Keratinocyte (primary cell): ENCODE measurements around the gene CCDC175. TPM values are rescaled to one million over a fixed set of nuclear protein-coding genes. Genes with fewer than 3 reads are reported as not detected.

Experiments used
- DNase-seq: peaks from one replicate; pipeline ENCODE4 v3.0.0-alpha.2; 2011; ENCODE audit warnings: low read depth, missing footprints, low spot score
- FAIRE-seq: peaks from 2 replicates; lab custom pipeline; 2011; peaks lifted over from hg19 to GRCh38; lab: Jason Lieb, UNC
- H2AFZ ChIP-seq: 2 replicates; pipeline ENCODE4 v1.6.0; 2012; ENCODE audit warnings: low read length, control low read depth, inconsistent platforms; ENCODE audit not compliant: control insufficient read depth
- H3K27ac ChIP-seq: 2 replicates; pipeline ENCODE4 v1.5.1; 2011; ENCODE audit warnings: low read length; ENCODE audit not compliant: control insufficient read depth, insufficient read depth
- H3K27me3 ChIP-seq: 3 replicates; pipeline ENCODE4 v1.6.0; 2011; ENCODE audit warnings: low read length; ENCODE audit not compliant: control insufficient read depth, insufficient read depth; ENCODE audit errors: extremely low read depth
- H3K36me3 ChIP-seq, 2 experiments: 2 replicates in 1 of 2; 3 replicates in 1 of 2; pipeline ENCODE4 v1.5.1; 2011; ENCODE audit warnings: low read length in 2 of 2, mild to moderate bottlenecking in 1 of 2; ENCODE audit not compliant: control insufficient read depth in 2 of 2, insufficient read depth in 2 of 2; ENCODE audit errors: extremely low read depth in 1 of 2
- H3K4me1 ChIP-seq: 3 replicates; pipeline ENCODE4 v1.5.1; 2011; ENCODE audit warnings: low read length; ENCODE audit not compliant: control insufficient read depth, insufficient read depth; ENCODE audit errors: extremely low read depth
- H3K4me2 ChIP-seq: 3 replicates; pipeline ENCODE4 v1.6.0; 2011; ENCODE audit warnings: low read depth, low read length; ENCODE audit not compliant: control insufficient read depth, insufficient read depth; ENCODE audit errors: extremely low read depth
- H3K4me3 ChIP-seq, 3 experiments: fragments of 200-600 bp in 1 of 3; sonication (generic) in 1 of 3; 2 replicates in 2 of 3; 3 replicates in 1 of 3; pipeline ENCODE4 v1.5.1; 2011 to 2016; ENCODE audit warnings: low read length in 3 of 3, mild to moderate bottlenecking in 3 of 3, control low read depth in 2 of 3, inconsistent platforms in 1 of 3, low read depth in 1 of 3, mixed read lengths in 1 of 3, mixed run types in 1 of 3, moderate library complexity in 1 of 3; ENCODE audit not compliant: control insufficient read depth in 2 of 3, insufficient read depth in 2 of 3; ENCODE audit errors: extremely low read depth in 1 of 3
- H3K79me2 ChIP-seq: 2 replicates; pipeline ENCODE4 v1.6.0; 2012; ENCODE audit warnings: low read length; ENCODE audit not compliant: control insufficient read depth, insufficient read depth
- H3K9ac ChIP-seq: 3 replicates; pipeline ENCODE4 v1.6.0; 2011; ENCODE audit warnings: low read length; ENCODE audit not compliant: control insufficient read depth, insufficient read depth; ENCODE audit errors: extremely low read depth
- H3K9me1 ChIP-seq: 3 replicates; pipeline ENCODE4 v1.6.0; 2011; ENCODE audit warnings: low read length; ENCODE audit not compliant: control insufficient read depth, insufficient read depth; ENCODE audit errors: extremely low read depth
- H3K9me3 ChIP-seq: 2 replicates; pipeline ENCODE4 v1.5.1; 2012; ENCODE audit warnings: low read depth, low read length; ENCODE audit not compliant: control insufficient read depth
- H4K20me1 ChIP-seq: 3 replicates; pipeline ENCODE4 v1.6.0; 2011; ENCODE audit warnings: low read length; ENCODE audit not compliant: control insufficient read depth, insufficient read depth; ENCODE audit errors: extremely low read depth
- CTCF ChIP-seq, 3 experiments: IDR thresholded peaks in 1 of 3; conservative IDR thresholded peaks in 1 of 3; optimal IDR thresholded peaks in 1 of 3; 2 replicates in 2 of 3; 3 replicates in 1 of 3; pipeline versions ENCODE3 to v1.5.1; 2011; ENCODE audit warnings: low read length in 3 of 3, mild to moderate bottlenecking in 3 of 3, moderate library complexity in 2 of 3, control low read depth in 1 of 3, inconsistent platforms in 1 of 3; ENCODE audit not compliant: insufficient read depth in 2 of 3; ENCODE audit errors: extremely low read depth in 1 of 3
- EZH2 ChIP-seq: IDR thresholded peaks from one replicate; pipeline ENCODE4 v1.6.1; 2012; ENCODE audit warnings: inconsistent platforms, mild to moderate bottlenecking, low read length, moderate library complexity
- dilution Hi-C: fragments of 300-500 bp; cut with MboI; formaldehyde crosslinking; loops from one replicate; pipeline ENCODE4 v1.7.0; 2020; ENCODE audit warnings: low sequenced_read_pairs; ENCODE audit not compliant: extremely low pct_ligation_motif_present
- polyA plus RNA-seq, 5 experiments: library from polyadenylated mRNA; depleted of rRNA in 3 of 5; stranded (reverse) in 3 of 5; stranded (forward) in 1 of 5; unstranded in 1 of 5; fragments of >200 nt; gene quantifications; 1 replicate in 1 of 5; 2 replicates in 3 of 5; 3 replicates in 1 of 5; pipeline versions ENCODE4 v1.2.1 to v1.2.3, GENCODE V29; 2011 to 2012; ENCODE audit warnings: missing spikeins in 2 of 5, low read depth in 1 of 5, low replicate concordance in 1 of 5

Gene CCDC175
- polyA plus RNA-seq, 1 donor (not counting 4 experiments of a cell fraction or from before 2014, with no cell fraction given): not detected

GRCh38 chr14:59507752-59508103 is 68.9 kb downstream of the CCDC175 start:
- no peak overlapping the region for H3K27ac ChIP-seq
- no peak overlapping the region for H3K9ac ChIP-seq
- no peaks in the 10 kb centered on the region for H3K27me3 ChIP-seq
- H4K20me1 ChIP-seq: no peaks in the 10 kb centered on the region
- H3K4me3 ChIP-seq: no peak overlapping the region
- TF ChIP-seq EZH2 (no peak), CTCF (optimal IDR thresholded peaks at IDR 0.05 in 1 of 3, IDR thresholded peaks at IDR 0.05 in 1 of 3, conservative IDR thresholded peaks at IDR 0.05 in 1 of 3; ENCODE audit: extremely low read depth in 1 of 3, insufficient read depth in 2 of 3, low read length in 3 of 3) (no peak)
- no peaks in the 10 kb centered on the region for H3K9me3 ChIP-seq
- H3K4me2 ChIP-seq: no peak overlapping the region
- no peaks in the 10 kb centered on the region for H3K4me1 ChIP-seq
- FAIRE-seq (no peak), DNase-seq (no peak)
- H3K9me1 ChIP-seq: no peaks in the 10 kb centered on the region
- no peak overlapping the region for H2AFZ ChIP-seq
- peaks cover 0 to 1% of the 10 kb centered on the region in 2 experiments for H3K36me3 ChIP-seq
- no peaks in the 10 kb centered on the region for H3K79me2 ChIP-seq
- dilution Hi-C loops: no loop called here

- no peaks in the 10 kb centered on the region for H3K27me3 ChIP-seq
- H3K27ac ChIP-seq: no peak overlapping the region
- H3K36me3 ChIP-seq: peaks cover 0 to 1% of the 10 kb centered on the region in 2 experiments
- H3K4me1 ChIP-seq: no peaks in the 10 kb centered on the region
- no peaks in the 10 kb centered on the region for H3K9me1 ChIP-seq
- TF ChIP-seq CTCF (optimal IDR thresholded peaks at IDR 0.05 in 1 of 3, IDR thresholded peaks at IDR 0.05 in 1 of 3, conservative IDR thresholded peaks at IDR 0.05 in 1 of 3; ENCODE audit: extremely low read depth in 1 of 3, insufficient read depth in 2 of 3, low read length in 3 of 3): peak; percentile 87 to 99 (median 97)
- no peak for TF ChIP-seq EZH2
- H2AFZ ChIP-seq: no peak overlapping the region
- FAIRE-seq (peak; percentile 64), DNase-seq (no peak)
- dilution Hi-C loops: no loop called here
- H3K9me3 ChIP-seq: no peaks in the 10 kb centered on the region
- no peak overlapping the region for H3K4me2 ChIP-seq
- no peaks in the 10 kb centered on the region for H4K20me1 ChIP-seq
- no peak overlapping the region for H3K4me3 ChIP-seq
- no peak overlapping the region for H3K9ac ChIP-seq
- H3K79me2 ChIP-seq: no peaks in the 10 kb centered on the region
Observed at GRCh38 chr14:59507063-59507751, 69.4 kb downstream of the CCDC175 start.
